ENCODE measurements around the gene PDE4D. TPM values are rescaled to one million over a fixed set of nuclear protein-coding genes. Genes with fewer than 3 reads are reported as not detected.

PDE4D gene
- total RNA-seq, 1 donor from 2014 or later: 34.5 TPM

DNA sequence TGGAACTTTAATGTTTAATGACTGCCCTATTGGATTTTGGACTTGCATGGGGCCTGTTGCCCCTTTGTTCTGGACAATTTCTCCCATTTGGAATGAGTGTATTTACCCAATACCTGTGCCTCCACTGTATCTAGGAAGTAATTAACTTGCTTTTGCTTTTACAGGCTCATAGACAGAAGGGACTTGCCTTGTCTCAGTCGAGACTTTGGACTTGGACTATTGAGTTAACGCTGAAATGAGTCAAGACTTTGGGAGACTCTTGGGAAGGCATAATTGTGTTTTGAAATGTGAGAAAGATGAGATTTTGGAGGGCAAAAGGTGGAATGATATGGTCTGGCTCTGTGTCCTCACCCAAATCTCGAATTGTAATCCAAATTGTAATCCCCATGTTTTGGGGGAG lies 368.2 kb downstream of the PDE4D start:
- Histone ChIP-seq H3K36me3 (no peaks in the 10 kb centered on the region), H3K4me3 (no peak overlapping the region), H3K27me3 (ENCODE audit: low read depth) (no peaks in the 10 kb centered on the region), H3K4me1 (no peaks in the 10 kb centered on the region), H3K27ac (replicated peaks) (no peak overlapping the region), H3K9me3 (replicated peaks) (peaks cover 8% of the 10 kb centered on the region)
- TF ChIP-seq, protein P1, sequence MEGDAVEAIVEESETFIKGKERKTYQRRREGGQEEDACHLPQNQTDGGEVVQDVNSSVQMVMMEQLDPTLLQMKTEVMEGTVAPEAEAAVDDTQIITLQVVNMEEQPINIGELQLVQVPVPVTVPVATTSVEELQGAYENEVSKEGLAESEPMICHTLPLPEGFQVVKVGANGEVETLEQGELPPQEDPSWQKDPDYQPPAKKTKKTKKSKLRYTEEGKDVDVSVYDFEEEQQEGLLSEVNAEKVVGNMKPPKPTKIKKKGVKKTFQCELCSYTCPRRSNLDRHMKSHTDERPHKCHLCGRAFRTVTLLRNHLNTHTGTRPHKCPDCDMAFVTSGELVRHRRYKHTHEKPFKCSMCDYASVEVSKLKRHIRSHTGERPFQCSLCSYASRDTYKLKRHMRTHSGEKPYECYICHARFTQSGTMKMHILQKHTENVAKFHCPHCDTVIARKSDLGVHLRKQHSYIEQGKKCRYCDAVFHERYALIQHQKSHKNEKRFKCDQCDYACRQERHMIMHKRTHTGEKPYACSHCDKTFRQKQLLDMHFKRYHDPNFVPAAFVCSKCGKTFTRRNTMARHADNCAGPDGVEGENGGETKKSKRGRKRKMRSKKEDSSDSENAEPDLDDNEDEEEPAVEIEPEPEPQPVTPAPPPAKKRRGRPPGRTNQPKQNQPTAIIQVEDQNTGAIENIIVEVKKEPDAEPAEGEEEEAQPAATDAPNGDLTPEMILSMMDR (IDR thresholded peaks at IDR 0.05; ENCODE audit: borderline replicate concordance): no peak
- intact Hi-C loops (cut with micrococcal nuclease): no loop called here
- no peak for DNase-seq

DNA sequence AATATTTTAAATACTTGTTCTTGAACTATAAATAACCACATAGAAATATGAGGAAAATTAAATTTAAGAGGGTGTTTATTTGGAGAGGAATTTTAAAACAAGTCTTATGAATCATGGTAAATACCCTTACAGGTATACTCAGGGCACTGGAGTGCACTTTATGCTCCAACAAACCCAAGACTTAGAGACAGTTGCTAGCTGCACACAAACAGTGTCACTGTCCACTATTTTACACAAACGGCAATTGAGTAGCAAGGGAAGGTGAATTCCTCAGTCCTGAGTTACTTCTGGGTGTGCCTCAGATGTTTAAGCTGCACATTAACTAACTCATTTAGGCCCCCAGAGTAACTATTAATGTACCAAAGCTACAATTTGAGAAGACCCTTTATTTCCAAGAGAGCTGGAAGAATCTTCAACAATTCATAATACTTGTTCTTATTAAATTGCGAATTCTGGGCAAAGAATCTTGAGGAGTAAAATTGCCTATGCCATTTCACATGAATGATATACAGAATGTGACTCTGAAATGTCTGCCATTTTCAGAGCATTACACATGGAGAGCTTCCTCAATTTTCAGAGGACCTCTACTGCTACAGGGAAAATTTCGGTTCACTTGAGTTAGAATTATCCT lies 371.2 kb downstream of the PDE4D start:
- Histone ChIP-seq H3K27ac (replicated peaks) (no peak overlapping the region), H3K4me1 (no peaks in the 10 kb centered on the region), H3K27me3 (ENCODE audit: low read depth) (no peaks in the 10 kb centered on the region), H3K9me3 (replicated peaks) (peaks cover 8% of the 10 kb centered on the region), H3K4me3 (no peak overlapping the region), H3K36me3 (no peaks in the 10 kb centered on the region)
- intact Hi-C loops (cut with micrococcal nuclease): no loop called here
- TF ChIP-seq, protein P1 (IDR thresholded peaks at IDR 0.05; ENCODE audit: borderline replicate concordance): no peak
- no peak for DNase-seq

DNA sequence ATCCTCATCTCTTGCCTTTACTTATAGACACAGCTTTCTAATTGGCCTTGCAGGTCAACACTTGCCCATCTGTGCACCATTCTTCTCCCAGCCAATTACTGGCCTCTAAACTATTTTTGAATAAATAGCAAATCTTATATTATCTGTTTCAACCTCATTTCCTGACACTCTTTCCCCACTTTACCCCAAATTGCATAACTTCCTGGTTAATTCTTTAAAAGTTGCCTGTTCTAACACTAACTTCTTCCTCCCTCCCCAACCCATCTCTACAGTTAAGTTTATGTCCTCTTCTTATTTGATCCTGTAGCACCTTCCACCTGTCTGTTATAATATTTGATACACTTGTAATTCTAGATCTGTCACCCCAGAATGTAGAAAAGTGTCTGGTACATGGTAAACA lies 372.1 kb downstream of the PDE4D start:
- DNase-seq: no peak
- H3K4me3 ChIP-seq: no peak overlapping the region
- no peaks in the 10 kb centered on the region for H3K27me3 ChIP-seq (ENCODE audit: low read depth)
- TF ChIP-seq, protein P1 (IDR thresholded peaks at IDR 0.05; ENCODE audit: borderline replicate concordance): no peak
- no peak overlapping the region for H3K27ac ChIP-seq (replicated peaks)
- H3K36me3 ChIP-seq: no peaks in the 10 kb centered on the region
- no peaks in the 10 kb centered on the region for H3K4me1 ChIP-seq
- intact Hi-C loops (cut with micrococcal nuclease): no loop called here
- peaks cover 8% of the 10 kb centered on the region for H3K9me3 ChIP-seq (replicated peaks)

DNA sequence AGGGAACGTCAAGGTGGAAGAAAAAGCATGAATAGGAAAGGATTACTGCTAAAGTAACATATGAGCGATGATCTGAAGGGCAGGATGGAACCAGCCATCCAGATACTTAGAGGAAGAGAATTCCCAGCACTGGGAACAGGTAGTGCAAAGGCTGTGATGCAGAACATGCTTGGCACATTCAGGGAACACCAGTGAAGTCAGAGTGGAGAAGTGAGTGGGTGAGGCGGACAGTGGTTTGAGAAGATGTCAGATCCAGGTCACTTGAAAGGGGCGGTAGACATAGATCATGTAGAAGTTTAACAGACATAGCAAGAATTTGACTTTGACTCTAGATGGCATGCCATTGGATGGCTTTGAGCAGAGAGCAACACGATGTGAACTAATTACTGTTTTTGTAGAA lies 374.2 kb downstream of the PDE4D start:
- intact Hi-C loops (cut with micrococcal nuclease): no loop called here
- no peaks in the 10 kb centered on the region for H3K27me3 ChIP-seq (ENCODE audit: low read depth)
- H3K9me3 ChIP-seq (replicated peaks): peaks cover 8% of the 10 kb centered on the region
- no peak overlapping the region for H3K27ac ChIP-seq (replicated peaks)
- H3K4me1 ChIP-seq: no peaks in the 10 kb centered on the region
- no peak for DNase-seq
- TF ChIP-seq, protein P1 (IDR thresholded peaks at IDR 0.05; ENCODE audit: borderline replicate concordance): no peak
- no peaks in the 10 kb centered on the region for H3K36me3 ChIP-seq
- H3K4me3 ChIP-seq: no peak overlapping the region

DNA sequence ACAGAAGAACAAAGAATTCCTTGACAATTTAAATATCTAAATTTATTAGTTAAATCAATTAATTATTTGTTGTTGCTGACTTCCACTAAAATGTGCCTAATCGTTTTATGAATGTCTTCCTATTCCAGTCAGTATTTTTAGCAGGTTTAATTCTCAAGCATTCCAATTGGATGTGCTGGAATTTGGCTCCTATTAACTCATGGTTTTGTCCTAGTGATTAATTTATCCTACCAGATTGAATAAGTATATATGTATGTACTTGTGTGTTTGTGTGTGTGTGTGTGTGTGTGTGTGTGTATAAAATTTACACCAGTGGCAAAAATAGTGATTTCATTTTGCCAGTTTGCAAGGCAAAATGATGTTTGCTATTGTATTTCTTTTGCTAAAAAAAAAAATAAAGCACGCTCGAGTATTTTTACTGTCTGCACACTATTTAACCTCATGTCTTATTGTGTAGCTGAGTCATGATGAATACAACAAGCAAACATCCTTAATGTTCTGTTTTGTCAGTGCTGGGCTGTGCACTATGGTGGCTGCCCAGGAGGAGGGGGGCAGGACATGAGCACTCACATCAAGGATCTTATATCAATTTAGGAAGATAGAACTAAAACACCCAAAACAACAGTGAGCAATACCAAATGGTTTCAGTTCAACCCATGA lies 375.5 kb downstream of the PDE4D start:
- intact Hi-C loops (cut with micrococcal nuclease): no loop called here
- Histone ChIP-seq H3K36me3 (no peaks in the 10 kb centered on the region), H3K9me3 (replicated peaks) (no peaks in the 10 kb centered on the region), H3K4me3 (no peak overlapping the region), H3K27ac (replicated peaks) (no peak overlapping the region), H3K27me3 (ENCODE audit: low read depth) (no peaks in the 10 kb centered on the region), H3K4me1 (no peaks in the 10 kb centered on the region)
- TF ChIP-seq, protein P1 (IDR thresholded peaks at IDR 0.05; ENCODE audit: borderline replicate concordance): no peak
- DNase-seq: no peak

Measured in left ventricle myocardium inferior (tissue), 1 donor.